Uterus (tissue), 4 donors: ENCODE results near the gene CCDC34. TPM values are rescaled to one million over a fixed set of nuclear protein-coding genes. Genes with fewer than 3 reads are reported as not detected.

Source experiments
- DNase-seq, 2 donors: peaks; one replicate each; pipeline ENCODE4 v3.0.0-alpha.2; 2019 to 2020
- H3K27ac ChIP-seq, 2 donors: fragments of 200-600 bp; sonication (generic); 1 replicate in 1 of 2; 2 replicates in 1 of 2; pipeline ENCODE4 v1.5.1; 2016 to 2018
- H3K27me3 ChIP-seq, 2 donors: fragments of 200-600 bp; sonication (generic); one replicate each; pipeline ENCODE4 v1.5.1; 2018 to 2019; ENCODE audit warnings: control low read depth in 1 of 2
- H3K36me3 ChIP-seq, 2 donors: fragments of 200-600 bp; sonication (generic); one replicate each; pipeline ENCODE4 v1.5.1; 2019; ENCODE audit warnings: control low read depth in 1 of 2
- H3K4me1 ChIP-seq, 2 donors: fragments of 200-600 bp; sonication (generic); one replicate each; pipeline ENCODE4 v1.5.1; 2018 to 2019; ENCODE audit warnings: control low read depth in 1 of 2
- H3K4me3 ChIP-seq, 2 donors: fragments of 200-600 bp; sonication (generic); 1 replicate in 1 of 2; 2 replicates in 1 of 2; pipeline ENCODE4 v1.5.1; 2018 to 2019; ENCODE audit warnings: mild to moderate bottlenecking in 1 of 2
- H3K9me3 ChIP-seq, 2 donors: fragments of 200-600 bp; sonication (generic); one replicate each; pipeline ENCODE4 v1.5.1; 2019; ENCODE audit warnings: control low read depth in 1 of 2
- POLR2A ChIP-seq, 2 donors: fragments of 450-650 bp; IDR thresholded peaks; one replicate each; pipeline ENCODE4 v1.6.1; 2016; ENCODE audit warnings: antibody characterized with exemption in 2 of 2, mild to moderate bottlenecking in 1 of 2, moderate library complexity in 1 of 2
- intact Hi-C: fragments of 100-400 bp; cut with DNase I; formaldehyde crosslinking; loops from one replicate; pipeline ENCODE4 v1.15.1; 2023; ENCODE audit warnings: low total_unique reads
- total RNA-seq, 4 donors: library from RNA; depleted of rRNA in 3 of 4; stranded (reverse); fragments of >200 nt in 3 of 4; gene quantifications; one replicate each; pipeline versions ENCODE4 v1.1.0 to v1.2.4, GENCODE V29; 2014 to 2023
- TF ChIP-seq, protein P1 (sequence below), 4 experiments: fragments of 200-600 bp in 2 of 4; fragments of 450-650 bp in 2 of 4; sonication (generic) in 2 of 4; IDR thresholded peaks; one replicate each; pipeline ENCODE4 v1.5.1; 2016 to 2019; ENCODE audit warnings: antibody characterized with exemption in 4 of 4, mild to moderate bottlenecking in 2 of 4, moderate library complexity in 1 of 4
- donor health status: DM: yes; HTN: yes; CAD: no.

The CCDC34 gene
- total RNA-seq, 4 donors from 2014 or later, result 0.26 to 8.2 (median 2.7) TPM; not detected in 1

DNA sequence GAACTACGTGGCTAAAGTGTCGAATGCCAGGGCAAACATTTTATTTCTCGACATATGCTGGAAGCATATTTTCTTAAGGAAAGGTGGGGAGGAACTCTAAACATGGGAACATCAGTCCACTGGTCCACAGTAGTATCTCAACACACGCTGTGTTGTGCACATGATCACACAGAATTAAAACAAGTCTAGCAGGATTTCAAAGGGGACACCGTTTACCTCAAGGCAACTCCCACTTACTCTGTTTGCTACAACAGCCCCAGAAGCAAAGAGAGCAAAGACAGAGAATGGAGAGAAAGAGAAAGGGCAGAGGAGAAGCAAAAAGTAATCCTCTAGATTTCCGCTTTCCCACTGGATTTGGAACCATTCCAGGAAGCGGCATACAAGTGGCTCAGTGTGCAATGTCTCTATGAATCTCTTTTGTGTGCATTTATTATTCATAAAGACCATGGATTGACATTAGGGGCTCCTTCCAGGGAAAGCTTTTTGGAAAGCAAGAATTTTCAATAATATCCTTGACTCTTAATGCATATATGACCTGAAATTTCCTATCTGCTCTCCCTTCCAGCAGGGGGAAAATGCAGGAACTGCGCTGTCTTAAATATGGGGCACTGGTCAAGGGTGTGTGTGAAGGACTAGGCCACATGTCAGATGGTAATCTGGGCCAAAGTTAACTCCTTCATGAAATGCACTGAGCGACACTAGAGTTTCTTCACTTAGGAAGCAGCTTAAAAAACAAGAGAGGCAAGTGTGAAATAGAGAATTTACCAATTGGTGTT is 34.8 kb upstream of the CCDC34 start:
- Histone ChIP-seq H3K27ac (no peak overlapping the region), H3K4me3 (no peak overlapping the region), H3K9me3 (no peaks in the 10 kb centered on the region), H3K36me3 (no peaks in the 10 kb centered on the region), H3K27me3 (no peaks in the 10 kb centered on the region), H3K4me1 (no peaks in the 10 kb centered on the region)
- intact Hi-C loops, result no loop called here
- TF ChIP-seq, protein P1, sequence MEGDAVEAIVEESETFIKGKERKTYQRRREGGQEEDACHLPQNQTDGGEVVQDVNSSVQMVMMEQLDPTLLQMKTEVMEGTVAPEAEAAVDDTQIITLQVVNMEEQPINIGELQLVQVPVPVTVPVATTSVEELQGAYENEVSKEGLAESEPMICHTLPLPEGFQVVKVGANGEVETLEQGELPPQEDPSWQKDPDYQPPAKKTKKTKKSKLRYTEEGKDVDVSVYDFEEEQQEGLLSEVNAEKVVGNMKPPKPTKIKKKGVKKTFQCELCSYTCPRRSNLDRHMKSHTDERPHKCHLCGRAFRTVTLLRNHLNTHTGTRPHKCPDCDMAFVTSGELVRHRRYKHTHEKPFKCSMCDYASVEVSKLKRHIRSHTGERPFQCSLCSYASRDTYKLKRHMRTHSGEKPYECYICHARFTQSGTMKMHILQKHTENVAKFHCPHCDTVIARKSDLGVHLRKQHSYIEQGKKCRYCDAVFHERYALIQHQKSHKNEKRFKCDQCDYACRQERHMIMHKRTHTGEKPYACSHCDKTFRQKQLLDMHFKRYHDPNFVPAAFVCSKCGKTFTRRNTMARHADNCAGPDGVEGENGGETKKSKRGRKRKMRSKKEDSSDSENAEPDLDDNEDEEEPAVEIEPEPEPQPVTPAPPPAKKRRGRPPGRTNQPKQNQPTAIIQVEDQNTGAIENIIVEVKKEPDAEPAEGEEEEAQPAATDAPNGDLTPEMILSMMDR (IDR thresholded peaks at IDR 0.05), result no peak
- TF ChIP-seq POLR2A (IDR thresholded peaks at IDR 0.05), result no peak
- DNase-seq, result no peak

DNA sequence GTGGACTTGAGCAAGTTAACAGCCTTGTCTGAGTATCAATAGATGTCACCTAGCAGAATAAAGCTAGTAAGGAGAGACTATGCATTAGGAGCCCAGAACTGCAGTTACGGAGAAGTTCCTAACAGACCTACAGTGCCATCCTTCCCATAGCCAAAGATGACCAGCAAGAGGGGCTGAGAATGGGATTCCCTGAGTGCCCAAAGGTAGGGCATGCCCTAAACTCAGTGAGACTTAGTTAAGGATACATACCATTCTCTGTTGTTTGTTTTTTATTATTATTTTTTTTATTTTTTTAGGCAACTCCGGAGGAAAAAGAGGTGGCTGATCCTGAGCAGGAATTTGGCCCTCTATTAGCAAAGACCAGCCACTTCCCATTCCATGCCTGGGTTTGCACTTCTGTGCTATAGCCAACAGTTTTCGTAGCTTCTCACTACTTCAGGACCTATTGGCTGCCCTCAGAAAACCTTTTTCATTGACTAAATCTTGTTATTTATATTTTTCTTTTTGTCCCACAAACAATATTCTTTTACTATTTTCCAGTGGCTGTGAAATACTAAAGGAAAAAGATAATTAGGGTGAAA is 33.3 kb upstream of the CCDC34 start:
- H3K27ac ChIP-seq, result peak overlapping the region in 1 of 2 donors; percentile 28
- H3K27me3 ChIP-seq, result no peaks in the 10 kb centered on the region
- no peaks in the 10 kb centered on the region for H3K9me3 ChIP-seq
- H3K4me1 ChIP-seq, result no peaks in the 10 kb centered on the region
- intact Hi-C loops, result no loop called here
- DNase-seq, result no peak
- no peak overlapping the region for H3K4me3 ChIP-seq
- H3K36me3 ChIP-seq, result no peaks in the 10 kb centered on the region
- TF ChIP-seq POLR2A (IDR thresholded peaks at IDR 0.05), result no peak
- TF ChIP-seq, protein P1 (IDR thresholded peaks at IDR 0.05), result no peak

DNA sequence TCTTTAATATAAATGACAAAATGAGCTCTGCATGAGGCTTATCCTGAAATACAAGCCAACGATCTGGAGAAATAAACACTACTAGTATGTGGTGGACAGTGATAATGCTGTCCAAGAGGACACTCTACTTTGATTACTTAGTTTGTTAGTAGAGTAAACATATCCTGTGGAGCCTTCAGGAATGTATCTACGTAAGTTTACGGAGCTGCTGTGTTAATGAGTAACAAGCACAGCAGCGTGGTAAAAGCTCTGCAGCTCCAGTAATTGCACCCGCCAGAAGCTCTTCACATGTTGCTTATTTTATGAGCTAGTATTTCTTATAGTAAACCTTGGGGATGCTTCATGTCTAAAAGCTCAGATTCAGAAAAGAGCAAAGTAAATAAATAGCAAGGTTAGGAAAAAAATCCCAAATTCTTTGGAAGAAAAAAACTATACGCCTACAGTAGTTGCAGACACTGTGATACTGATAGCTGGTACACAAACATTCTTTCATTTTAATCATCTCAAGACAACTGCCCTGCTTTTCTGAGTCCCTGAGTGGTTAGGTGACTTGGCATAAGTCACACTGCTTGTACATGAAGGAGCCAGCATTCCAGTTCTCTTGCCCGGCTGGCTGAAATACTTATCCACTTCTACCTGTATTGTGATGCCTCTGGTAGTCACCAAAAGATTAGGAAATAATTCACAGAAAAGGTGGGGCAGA is 32.7 kb upstream of the CCDC34 start:
- DNase-seq, result no peak
- Histone ChIP-seq H3K27ac (peak overlapping the region; percentile 27 to 28), H3K36me3 (no peaks in the 10 kb centered on the region), H3K27me3 (no peaks in the 10 kb centered on the region), H3K9me3 (no peaks in the 10 kb centered on the region), H3K4me3 (no peak overlapping the region), H3K4me1 (no peaks in the 10 kb centered on the region)
- intact Hi-C loops, result no loop called here
- TF ChIP-seq POLR2A (IDR thresholded peaks at IDR 0.05), result no peak
- TF ChIP-seq, protein P1 (IDR thresholded peaks at IDR 0.05), result no peak

DNA sequence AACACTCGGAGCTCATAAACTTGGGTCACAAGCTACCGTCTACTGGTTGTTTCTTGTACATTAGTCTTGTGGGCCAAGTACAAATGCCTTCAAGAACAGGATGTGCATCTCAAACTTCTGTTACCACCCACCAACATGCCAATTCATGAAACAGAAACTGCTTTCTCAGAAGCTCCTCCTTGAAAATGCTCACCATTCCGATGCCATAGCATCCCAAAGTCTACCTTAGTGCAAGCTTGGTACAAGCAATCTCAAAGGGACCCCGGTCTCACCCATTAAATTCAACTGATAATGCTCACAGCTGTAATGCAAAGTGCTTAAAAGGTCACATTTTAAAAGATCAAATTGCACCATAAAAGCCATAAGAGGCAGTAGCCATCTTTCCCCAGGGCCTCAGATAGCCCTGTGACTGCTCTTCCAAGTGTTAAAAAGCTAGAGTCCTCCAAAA is 31.8 kb upstream of the CCDC34 start:
- Histone ChIP-seq H3K9me3 (no peaks in the 10 kb centered on the region), H3K27me3 (no peaks in the 10 kb centered on the region), H3K27ac (peak overlapping the region; percentile 27 to 28), H3K4me1 (no peaks in the 10 kb centered on the region), H3K4me3 (no peak overlapping the region), H3K36me3 (no peaks in the 10 kb centered on the region)
- intact Hi-C loops, result no loop called here
- TF ChIP-seq POLR2A (IDR thresholded peaks at IDR 0.05), result no peak
- TF ChIP-seq, protein P1 (IDR thresholded peaks at IDR 0.05), result no peak
- DNase-seq, result no peak
